Measurements from ENCODE around the gene MAPK4.

DNA sequence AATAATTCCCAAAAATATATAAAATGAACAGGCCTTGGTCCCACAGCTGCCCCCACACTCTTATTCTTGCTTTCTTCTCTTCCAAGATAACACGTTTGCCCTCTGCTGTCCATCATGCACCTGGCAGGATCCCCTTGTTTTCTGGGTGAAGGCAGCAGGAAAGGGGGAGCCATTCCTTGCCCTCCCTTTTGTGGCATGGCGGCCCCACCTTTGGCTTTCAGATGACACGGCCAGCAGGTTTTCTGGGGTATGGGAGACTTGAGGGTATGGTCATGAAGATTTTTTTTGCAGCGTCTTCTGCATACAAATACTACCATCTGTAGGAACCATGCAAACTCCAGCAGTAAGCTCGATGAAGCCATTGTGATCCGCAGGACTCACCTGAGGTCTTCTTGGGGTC is 118.8 kb downstream of the MAPK4 start:
- TF ChIP-seq, protein P1, sequence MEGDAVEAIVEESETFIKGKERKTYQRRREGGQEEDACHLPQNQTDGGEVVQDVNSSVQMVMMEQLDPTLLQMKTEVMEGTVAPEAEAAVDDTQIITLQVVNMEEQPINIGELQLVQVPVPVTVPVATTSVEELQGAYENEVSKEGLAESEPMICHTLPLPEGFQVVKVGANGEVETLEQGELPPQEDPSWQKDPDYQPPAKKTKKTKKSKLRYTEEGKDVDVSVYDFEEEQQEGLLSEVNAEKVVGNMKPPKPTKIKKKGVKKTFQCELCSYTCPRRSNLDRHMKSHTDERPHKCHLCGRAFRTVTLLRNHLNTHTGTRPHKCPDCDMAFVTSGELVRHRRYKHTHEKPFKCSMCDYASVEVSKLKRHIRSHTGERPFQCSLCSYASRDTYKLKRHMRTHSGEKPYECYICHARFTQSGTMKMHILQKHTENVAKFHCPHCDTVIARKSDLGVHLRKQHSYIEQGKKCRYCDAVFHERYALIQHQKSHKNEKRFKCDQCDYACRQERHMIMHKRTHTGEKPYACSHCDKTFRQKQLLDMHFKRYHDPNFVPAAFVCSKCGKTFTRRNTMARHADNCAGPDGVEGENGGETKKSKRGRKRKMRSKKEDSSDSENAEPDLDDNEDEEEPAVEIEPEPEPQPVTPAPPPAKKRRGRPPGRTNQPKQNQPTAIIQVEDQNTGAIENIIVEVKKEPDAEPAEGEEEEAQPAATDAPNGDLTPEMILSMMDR (IDR thresholded peaks at IDR 0.05; ENCODE audit: insufficient read depth, low read length), result no peak
- no peak for TF ChIP-seq POLR2AphosphoS5 (IDR thresholded peaks at IDR 0.05; ENCODE audit: low read depth)
- TF ChIP-seq, protein P2, sequence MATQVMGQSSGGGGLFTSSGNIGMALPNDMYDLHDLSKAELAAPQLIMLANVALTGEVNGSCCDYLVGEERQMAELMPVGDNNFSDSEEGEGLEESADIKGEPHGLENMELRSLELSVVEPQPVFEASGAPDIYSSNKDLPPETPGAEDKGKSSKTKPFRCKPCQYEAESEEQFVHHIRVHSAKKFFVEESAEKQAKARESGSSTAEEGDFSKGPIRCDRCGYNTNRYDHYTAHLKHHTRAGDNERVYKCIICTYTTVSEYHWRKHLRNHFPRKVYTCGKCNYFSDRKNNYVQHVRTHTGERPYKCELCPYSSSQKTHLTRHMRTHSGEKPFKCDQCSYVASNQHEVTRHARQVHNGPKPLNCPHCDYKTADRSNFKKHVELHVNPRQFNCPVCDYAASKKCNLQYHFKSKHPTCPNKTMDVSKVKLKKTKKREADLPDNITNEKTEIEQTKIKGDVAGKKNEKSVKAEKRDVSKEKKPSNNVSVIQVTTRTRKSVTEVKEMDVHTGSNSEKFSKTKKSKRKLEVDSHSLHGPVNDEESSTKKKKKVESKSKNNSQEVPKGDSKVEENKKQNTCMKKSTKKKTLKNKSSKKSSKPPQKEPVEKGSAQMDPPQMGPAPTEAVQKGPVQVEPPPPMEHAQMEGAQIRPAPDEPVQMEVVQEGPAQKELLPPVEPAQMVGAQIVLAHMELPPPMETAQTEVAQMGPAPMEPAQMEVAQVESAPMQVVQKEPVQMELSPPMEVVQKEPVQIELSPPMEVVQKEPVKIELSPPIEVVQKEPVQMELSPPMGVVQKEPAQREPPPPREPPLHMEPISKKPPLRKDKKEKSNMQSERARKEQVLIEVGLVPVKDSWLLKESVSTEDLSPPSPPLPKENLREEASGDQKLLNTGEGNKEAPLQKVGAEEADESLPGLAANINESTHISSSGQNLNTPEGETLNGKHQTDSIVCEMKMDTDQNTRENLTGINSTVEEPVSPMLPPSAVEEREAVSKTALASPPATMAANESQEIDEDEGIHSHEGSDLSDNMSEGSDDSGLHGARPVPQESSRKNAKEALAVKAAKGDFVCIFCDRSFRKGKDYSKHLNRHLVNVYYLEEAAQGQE (IDR thresholded peaks at IDR 0.05; ENCODE audit: insufficient replicate concordance, low read depth), result no peak
